ENCODE data around the gene SIK2.
"Not testable (repeated sequence)": the region's sequence is repeated elsewhere in the genome, so short reads cannot be mapped to it uniquely, and the experiment has no call there.

Gene SIK2

GRCh38 chr11:111629499-111629898, 27.2 kb downstream of the SIK2 start:
- no peak for DNase-seq

GRCh38 chr11:111631024-111631665, 28.9 kb downstream of the SIK2 start:
- DNase-seq, result no peak

GRCh38 chr11:111631666-111632039, 29.4 kb downstream of the SIK2 start:
- DNase-seq, result no peak

GRCh38 chr11:111632516-111633220, 30.4 kb downstream of the SIK2 start:
- DNase-seq, result no peak

- no peak for DNase-seq
These were observed 31.0 kb downstream of the SIK2 start for GRCh38 chr11:111633248-111633647.

- DNase-seq, result no peak
These were observed 31.6 kb downstream of the SIK2 start for GRCh38 chr11:111633756-111634362.

- no peak for DNase-seq
These were observed 32.9 kb downstream of the SIK2 start for GRCh38 chr11:111634981-111635705.

GRCh38 chr11:111635706-111636045, 33.4 kb downstream of the SIK2 start:
- DNase-seq, result no peak

GRCh38 chr11:111637885-111638284, 35.6 kb downstream of the SIK2 start:
- no peak for DNase-seq

- no peak for DNase-seq
These were observed 37.1 kb downstream of the SIK2 start for GRCh38 chr11:111639226-111639925.

GRCh38 chr11:111641339-111642015, 39.2 kb downstream of the SIK2 start:
- no peak for DNase-seq

- no peak for DNase-seq
These were observed 40.3 kb downstream of the SIK2 start for GRCh38 chr11:111642542-111642941.

GRCh38 chr11:111644922-111645321, 42.7 kb downstream of the SIK2 start:
- DNase-seq, result no peak

GRCh38 chr11:111645657-111646316, 43.5 kb downstream of the SIK2 start:
- no peak for DNase-seq

GRCh38 chr11:111651336-111651735, 49.1 kb downstream of the SIK2 start:
- DNase-seq, result not testable (repeated sequence)

- no peak for DNase-seq
These were observed 49.9 kb downstream of the SIK2 start for GRCh38 chr11:111652184-111652583.

GRCh38 chr11:111654601-111655000, 52.4 kb downstream of the SIK2 start:
- no peak for DNase-seq

GRCh38 chr11:111655924-111656323, 53.7 kb downstream of the SIK2 start:
- no peak for DNase-seq

- DNase-seq, result not testable (repeated sequence)
These were observed 55.7 kb downstream of the SIK2 start for GRCh38 chr11:111657905-111658304.

GRCh38 chr11:111658493-111658892, 56.2 kb downstream of the SIK2 start:
- DNase-seq, result not testable (repeated sequence)

- DNase-seq, result no peak
These were observed 57.2 kb downstream of the SIK2 start for GRCh38 chr11:111659201-111660115.
